Measurements from ENCODE around the gene TRIM37. TPM values are rescaled to one million over a fixed set of nuclear protein-coding genes. Genes with fewer than 3 reads are reported as not detected.

The TRIM37 gene
- polyA plus RNA-seq, 2 donors = 4.1 to 6.1 TPM

- Histone ChIP-seq H3K9me3 (ENCODE audit: control insufficient read depth in 2 of 2, insufficient read depth in 1 of 2, low read depth in 1 of 2, low read length in 1 of 2) (no peaks in the 10 kb centered on the region), H3K27me3 (ENCODE audit: control insufficient read depth in 1 of 2, insufficient read depth in 2 of 2, low read length in 2 of 2) (no peaks in the 10 kb centered on the region), H3K4me1 (ENCODE audit: control insufficient read depth in 2 of 2, insufficient read depth in 2 of 2, low read length in 1 of 2) (no peaks in the 10 kb centered on the region), H3K27ac (ENCODE audit: low read depth in 2 of 2, low read length in 1 of 2) (no peak overlapping the region), H3K4me3 (ENCODE audit: low read depth in 1 of 2, low read length in 2 of 2) (no peak overlapping the region), H3K36me3 (ENCODE audit: control insufficient read depth in 2 of 2, insufficient read depth in 2 of 2, low read length in 1 of 2) (peaks cover 0 to 1% of the 10 kb centered on the region in 2 donors)
- WGBS, 2 donors = 59 to 76% methylated on average over 2 of the region's 2 CpGs
Observed at GRCh38 chr17:58989629-58990028, 117.1 kb downstream of the TRIM37 start.

- Histone ChIP-seq H3K36me3 (ENCODE audit: control insufficient read depth in 2 of 2, insufficient read depth in 2 of 2, low read length in 1 of 2) (no peaks in the 10 kb centered on the region), H3K4me3 (ENCODE audit: low read depth in 1 of 2, low read length in 2 of 2) (no peak overlapping the region), H3K4me1 (ENCODE audit: control insufficient read depth in 2 of 2, insufficient read depth in 2 of 2, low read length in 1 of 2) (no peaks in the 10 kb centered on the region), H3K27me3 (ENCODE audit: control insufficient read depth in 1 of 2, insufficient read depth in 2 of 2, low read length in 2 of 2) (no peaks in the 10 kb centered on the region), H3K27ac (ENCODE audit: low read depth in 2 of 2, low read length in 1 of 2) (no peak overlapping the region), H3K9me3 (ENCODE audit: control insufficient read depth in 2 of 2, insufficient read depth in 1 of 2, low read depth in 1 of 2, low read length in 1 of 2) (no peaks in the 10 kb centered on the region)
- 90 to 94% methylated on average over 6 of the region's 6 CpGs for WGBS, 2 donors
Observed at GRCh38 chr17:58985971-58986370, 120.7 kb downstream of the TRIM37 start.

- Histone ChIP-seq H3K27ac (ENCODE audit: low read depth in 2 of 2, low read length in 1 of 2) (no peak overlapping the region), H3K9me3 (ENCODE audit: control insufficient read depth in 2 of 2, insufficient read depth in 1 of 2, low read depth in 1 of 2, low read length in 1 of 2) (no peaks in the 10 kb centered on the region), H3K4me3 (ENCODE audit: low read depth in 1 of 2, low read length in 2 of 2) (no peak overlapping the region), H3K36me3 (ENCODE audit: control insufficient read depth in 2 of 2, insufficient read depth in 2 of 2, low read length in 1 of 2) (no peaks in the 10 kb centered on the region), H3K27me3 (ENCODE audit: control insufficient read depth in 1 of 2, insufficient read depth in 2 of 2, low read length in 2 of 2) (no peaks in the 10 kb centered on the region), H3K4me1 (ENCODE audit: control insufficient read depth in 2 of 2, insufficient read depth in 2 of 2, low read length in 1 of 2) (no peaks in the 10 kb centered on the region)
- WGBS, 2 donors = 81 to 82% methylated on average over 6 of the region's 6 CpGs
Observed at GRCh38 chr17:58985367-58985766, 121.3 kb downstream of the TRIM37 start.

GRCh38 chr17:58982626-58983025 is 124.1 kb downstream of the TRIM37 start:
- no peak overlapping the region for H3K4me3 ChIP-seq (ENCODE audit: low read depth in 1 of 2, low read length in 2 of 2)
- WGBS, 2 donors = 88 to 92% methylated on average over 3 of the region's 3 CpGs
- H3K27ac ChIP-seq (ENCODE audit: low read depth in 2 of 2, low read length in 1 of 2) = no peak overlapping the region
- H3K9me3 ChIP-seq (ENCODE audit: control insufficient read depth in 2 of 2, insufficient read depth in 1 of 2, low read depth in 1 of 2, low read length in 1 of 2) = no peaks in the 10 kb centered on the region
- no peaks in the 10 kb centered on the region for H3K4me1 ChIP-seq (ENCODE audit: control insufficient read depth in 2 of 2, insufficient read depth in 2 of 2, low read length in 1 of 2)
- H3K27me3 ChIP-seq (ENCODE audit: control insufficient read depth in 1 of 2, insufficient read depth in 2 of 2, low read length in 2 of 2) = no peaks in the 10 kb centered on the region
- H3K36me3 ChIP-seq (ENCODE audit: control insufficient read depth in 2 of 2, insufficient read depth in 2 of 2, low read length in 1 of 2) = no peaks in the 10 kb centered on the region

GRCh38 chr17:58980706-58981481 is 125.8 kb downstream of the TRIM37 start:
- 83 to 89% methylated on average over 3 of the region's 3 CpGs for WGBS, 2 donors

GRCh38 chr17:58976541-58976940 is 130.1 kb downstream of the TRIM37 start:
- Histone ChIP-seq H3K4me3 (ENCODE audit: low read depth in 1 of 2, low read length in 2 of 2) (no peak overlapping the region), H3K27ac (ENCODE audit: low read depth in 2 of 2, low read length in 1 of 2) (no peak overlapping the region), H3K27me3 (ENCODE audit: control insufficient read depth in 1 of 2, insufficient read depth in 2 of 2, low read length in 2 of 2) (no peaks in the 10 kb centered on the region), H3K9me3 (ENCODE audit: control insufficient read depth in 2 of 2, insufficient read depth in 1 of 2, low read depth in 1 of 2, low read length in 1 of 2) (no peaks in the 10 kb centered on the region), H3K4me1 (ENCODE audit: control insufficient read depth in 2 of 2, insufficient read depth in 2 of 2, low read length in 1 of 2) (no peaks in the 10 kb centered on the region), H3K36me3 (ENCODE audit: control insufficient read depth in 2 of 2, insufficient read depth in 2 of 2, low read length in 1 of 2) (no peaks in the 10 kb centered on the region)
- WGBS, 2 donors = 93 to 96% methylated on average over 3 of the region's 3 CpGs

More at GRCh38 chr17:58980706-58981481, 125.8 kb downstream of the TRIM37 start:
- no peaks in the 10 kb centered on the region for H3K9me3 ChIP-seq (ENCODE audit: control insufficient read depth in 2 of 2, insufficient read depth in 1 of 2, low read depth in 1 of 2, low read length in 1 of 2)
- no peaks in the 10 kb centered on the region for H3K4me1 ChIP-seq (ENCODE audit: control insufficient read depth in 2 of 2, insufficient read depth in 2 of 2, low read length in 1 of 2)
- no peak overlapping the region for H3K4me3 ChIP-seq (ENCODE audit: low read depth in 1 of 2, low read length in 2 of 2)
- no peaks in the 10 kb centered on the region for H3K27me3 ChIP-seq (ENCODE audit: control insufficient read depth in 1 of 2, insufficient read depth in 2 of 2, low read length in 2 of 2)
- H3K36me3 ChIP-seq (ENCODE audit: control insufficient read depth in 2 of 2, insufficient read depth in 2 of 2, low read length in 1 of 2) = no peaks in the 10 kb centered on the region
- no peak overlapping the region for H3K27ac ChIP-seq (ENCODE audit: low read depth in 2 of 2, low read length in 1 of 2)

GRCh38 chr17:58974354-58974753 is 132.3 kb downstream of the TRIM37 start:
- H3K9me3 ChIP-seq (ENCODE audit: control insufficient read depth in 2 of 2, insufficient read depth in 1 of 2, low read depth in 1 of 2, low read length in 1 of 2) = no peaks in the 10 kb centered on the region
- H3K4me3 ChIP-seq (ENCODE audit: low read depth in 1 of 2, low read length in 2 of 2) = no peak overlapping the region
- H3K36me3 ChIP-seq (ENCODE audit: control insufficient read depth in 2 of 2, insufficient read depth in 2 of 2, low read length in 1 of 2) = no peaks in the 10 kb centered on the region
- no peak overlapping the region for H3K27ac ChIP-seq (ENCODE audit: low read depth in 2 of 2, low read length in 1 of 2)
- H3K4me1 ChIP-seq (ENCODE audit: control insufficient read depth in 2 of 2, insufficient read depth in 2 of 2, low read length in 1 of 2) = no peaks in the 10 kb centered on the region
- H3K27me3 ChIP-seq (ENCODE audit: control insufficient read depth in 1 of 2, insufficient read depth in 2 of 2, low read length in 2 of 2) = no peaks in the 10 kb centered on the region
- 73 to 83% methylated on average over 2 of the region's 2 CpGs for WGBS, 2 donors

GRCh38 chr17:58970609-58971450 is 135.8 kb downstream of the TRIM37 start:
- Histone ChIP-seq H3K4me1 (ENCODE audit: control insufficient read depth in 2 of 2, insufficient read depth in 2 of 2, low read length in 1 of 2) (no peaks in the 10 kb centered on the region), H3K27me3 (ENCODE audit: control insufficient read depth in 1 of 2, insufficient read depth in 2 of 2, low read length in 2 of 2) (no peaks in the 10 kb centered on the region), H3K9me3 (ENCODE audit: control insufficient read depth in 2 of 2, insufficient read depth in 1 of 2, low read depth in 1 of 2, low read length in 1 of 2) (no peaks in the 10 kb centered on the region), H3K36me3 (ENCODE audit: control insufficient read depth in 2 of 2, insufficient read depth in 2 of 2, low read length in 1 of 2) (no peaks in the 10 kb centered on the region), H3K4me3 (ENCODE audit: low read depth in 1 of 2, low read length in 2 of 2) (no peak overlapping the region), H3K27ac (ENCODE audit: low read depth in 2 of 2, low read length in 1 of 2) (no peak overlapping the region)
- 72 to 78% methylated on average over 7 of the region's 7 CpGs for WGBS, 2 donors

- Histone ChIP-seq H3K9me3 (ENCODE audit: control insufficient read depth in 2 of 2, insufficient read depth in 1 of 2, low read depth in 1 of 2, low read length in 1 of 2) (no peaks in the 10 kb centered on the region), H3K27me3 (ENCODE audit: control insufficient read depth in 1 of 2, insufficient read depth in 2 of 2, low read length in 2 of 2) (no peaks in the 10 kb centered on the region), H3K27ac (ENCODE audit: low read depth in 2 of 2, low read length in 1 of 2) (no peak overlapping the region), H3K36me3 (ENCODE audit: control insufficient read depth in 2 of 2, insufficient read depth in 2 of 2, low read length in 1 of 2) (no peaks in the 10 kb centered on the region), H3K4me3 (ENCODE audit: low read depth in 1 of 2, low read length in 2 of 2) (no peak overlapping the region), H3K4me1 (ENCODE audit: control insufficient read depth in 2 of 2, insufficient read depth in 2 of 2, low read length in 1 of 2) (no peaks in the 10 kb centered on the region)
- 93 to 97% methylated on average over 4 of the region's 4 CpGs for WGBS, 2 donors
Observed at GRCh38 chr17:58969612-58970011, 137.1 kb downstream of the TRIM37 start.
